Pulmonary artery endothelial cell (primary cell): ENCODE data around the gene ALLC. TPM values are rescaled to one million over a fixed set of nuclear protein-coding genes. Genes with fewer than 3 reads are reported as not detected.

Experiments
- DNase-seq: peaks from one replicate; pipeline ENCODE4 v3.0.0-alpha.2; 2011; ENCODE audit warnings: low read depth, low spot score
- total RNA-seq: library from RNA; depleted of rRNA; stranded (reverse); fragments of >200 nt; gene quantifications from 2 replicates; pipeline ENCODE4 v1.2.3, GENCODE V29; 2014

Gene ALLC
- total RNA-seq, 1 donor from 2014 or later = not detected

DNA sequence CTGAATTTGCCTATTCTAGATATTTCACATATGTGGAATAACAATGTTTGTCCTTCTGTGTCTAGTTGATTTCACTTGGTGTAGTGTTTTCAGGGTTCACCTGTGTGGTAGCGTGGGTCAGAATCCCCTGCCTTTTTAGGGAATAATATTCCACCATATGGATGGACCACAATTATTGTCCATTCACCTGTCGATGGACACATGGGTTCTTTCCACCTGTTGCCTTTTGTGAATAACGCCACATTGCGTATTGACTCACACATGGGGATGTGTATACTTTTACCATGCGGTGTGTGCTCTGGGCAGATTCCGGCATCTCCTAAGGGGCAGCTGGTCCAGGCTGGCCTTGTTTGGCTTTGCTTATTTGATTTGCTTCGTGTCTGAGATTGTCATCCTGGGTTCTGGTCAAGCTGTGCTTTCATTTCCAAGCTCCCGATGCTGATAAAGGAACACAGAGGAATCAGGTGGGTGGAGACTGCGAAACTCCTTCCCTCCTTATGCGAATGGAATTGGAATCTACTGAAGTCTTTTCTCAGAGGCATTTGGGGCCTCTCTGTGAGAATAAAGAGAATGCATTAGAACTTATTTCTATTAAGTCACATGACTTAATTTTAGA is 18.9 kb upstream of the ALLC start:
- DNase-seq = no peak

DNA sequence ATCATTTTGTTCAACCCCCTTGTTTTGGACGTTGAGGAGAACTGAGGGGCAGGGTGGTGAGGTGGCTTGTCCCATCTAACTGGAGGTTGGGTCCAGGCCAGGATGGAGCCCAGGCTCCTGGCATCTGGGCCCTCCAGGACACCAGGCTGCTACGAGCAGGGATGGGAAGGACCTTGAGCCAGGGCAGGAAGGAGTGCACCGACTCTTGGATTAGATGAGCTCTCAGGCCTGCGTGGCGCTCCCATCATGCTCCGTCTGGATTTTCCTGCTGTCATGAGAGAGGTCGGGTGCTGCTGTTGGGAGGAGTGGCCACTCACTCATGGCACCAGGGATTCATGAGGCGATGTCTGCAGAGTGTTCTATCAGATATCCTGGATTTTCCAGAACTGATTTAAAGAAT is 18.3 kb upstream of the ALLC start:
- DNase-seq = no peak

DNA sequence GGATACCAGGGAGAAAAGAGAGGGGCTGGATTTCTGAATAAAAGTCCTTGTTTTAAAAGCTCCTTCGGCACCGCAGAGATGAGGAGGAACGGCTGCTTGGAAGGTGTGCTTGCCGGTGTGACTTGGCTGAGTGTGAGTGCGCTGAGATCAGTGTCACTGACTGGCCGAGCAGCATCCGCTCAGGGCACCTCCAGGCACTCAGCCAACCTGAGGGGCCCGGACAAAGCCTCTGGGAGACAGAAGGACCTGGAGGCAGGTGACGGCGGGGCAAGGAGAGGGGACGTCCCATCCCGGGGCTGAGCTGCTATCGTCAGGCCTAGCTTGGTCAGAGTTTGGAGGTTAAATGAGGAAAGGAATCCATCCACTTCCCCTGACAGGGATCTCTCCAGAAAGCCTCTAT is 16.8 kb upstream of the ALLC start:
- no peak for DNase-seq

DNA sequence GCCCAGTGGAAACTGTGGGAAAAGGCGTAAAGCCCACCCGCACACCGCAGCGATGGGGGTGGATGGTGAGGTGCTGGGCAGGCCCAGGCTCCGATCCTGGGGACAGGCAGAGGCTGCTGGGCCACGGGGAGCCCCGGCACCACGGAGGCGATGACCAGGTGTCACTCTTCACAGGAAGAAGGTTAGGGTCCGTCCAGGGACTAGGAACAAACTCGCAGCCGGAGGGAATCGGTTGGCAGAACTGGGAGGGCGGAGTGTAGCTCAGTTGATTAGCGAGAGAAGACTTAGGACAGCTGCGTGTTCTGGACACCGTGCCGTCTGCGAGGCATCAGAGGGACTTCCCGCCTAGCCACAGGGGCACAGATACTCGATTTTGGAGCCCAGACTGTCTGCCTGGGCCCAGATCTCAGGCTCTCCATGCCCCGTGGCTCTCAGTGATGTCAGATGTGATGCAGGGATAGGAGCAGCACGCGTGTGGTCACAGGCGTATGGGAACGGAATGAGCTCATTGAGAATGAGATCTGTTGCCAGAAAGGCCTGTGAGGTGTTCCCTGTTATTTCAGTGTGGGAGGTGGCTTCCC is 16.1 kb upstream of the ALLC start:
- no peak for DNase-seq

DNA sequence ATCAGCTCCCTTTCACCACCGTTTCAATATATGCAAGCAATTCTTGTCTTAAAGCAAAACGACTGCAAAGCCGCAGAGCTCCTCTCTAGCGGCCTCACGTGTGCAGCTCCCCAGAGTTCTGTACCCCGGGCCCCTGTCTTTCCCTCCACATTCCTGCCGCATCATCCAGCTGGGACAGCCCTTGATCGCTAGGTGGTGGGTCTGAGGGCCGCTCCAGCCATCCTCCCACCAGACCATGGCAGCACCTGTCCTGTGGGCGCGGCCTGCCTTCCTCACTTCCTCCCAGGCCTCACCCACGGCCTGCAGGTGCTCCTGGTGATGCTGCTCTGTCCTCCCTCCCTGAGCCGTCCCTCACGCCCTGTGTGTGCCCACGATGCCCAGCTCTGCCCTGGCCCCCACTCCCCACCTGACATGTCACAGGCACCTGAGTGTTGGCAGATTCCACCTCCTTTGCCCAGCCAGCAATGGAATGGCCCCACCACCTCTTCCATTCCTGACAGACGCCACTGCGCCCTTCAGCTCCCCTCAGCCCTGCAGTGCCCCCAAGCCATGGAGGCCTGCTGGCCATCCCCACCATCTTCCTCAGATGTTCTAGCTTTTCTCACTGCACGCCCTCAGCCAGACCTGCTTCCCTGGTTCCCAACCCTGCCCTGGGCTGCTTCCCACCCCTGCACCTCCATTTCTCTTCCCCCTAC is 15.3 kb upstream of the ALLC start:
- no peak for DNase-seq

DNA sequence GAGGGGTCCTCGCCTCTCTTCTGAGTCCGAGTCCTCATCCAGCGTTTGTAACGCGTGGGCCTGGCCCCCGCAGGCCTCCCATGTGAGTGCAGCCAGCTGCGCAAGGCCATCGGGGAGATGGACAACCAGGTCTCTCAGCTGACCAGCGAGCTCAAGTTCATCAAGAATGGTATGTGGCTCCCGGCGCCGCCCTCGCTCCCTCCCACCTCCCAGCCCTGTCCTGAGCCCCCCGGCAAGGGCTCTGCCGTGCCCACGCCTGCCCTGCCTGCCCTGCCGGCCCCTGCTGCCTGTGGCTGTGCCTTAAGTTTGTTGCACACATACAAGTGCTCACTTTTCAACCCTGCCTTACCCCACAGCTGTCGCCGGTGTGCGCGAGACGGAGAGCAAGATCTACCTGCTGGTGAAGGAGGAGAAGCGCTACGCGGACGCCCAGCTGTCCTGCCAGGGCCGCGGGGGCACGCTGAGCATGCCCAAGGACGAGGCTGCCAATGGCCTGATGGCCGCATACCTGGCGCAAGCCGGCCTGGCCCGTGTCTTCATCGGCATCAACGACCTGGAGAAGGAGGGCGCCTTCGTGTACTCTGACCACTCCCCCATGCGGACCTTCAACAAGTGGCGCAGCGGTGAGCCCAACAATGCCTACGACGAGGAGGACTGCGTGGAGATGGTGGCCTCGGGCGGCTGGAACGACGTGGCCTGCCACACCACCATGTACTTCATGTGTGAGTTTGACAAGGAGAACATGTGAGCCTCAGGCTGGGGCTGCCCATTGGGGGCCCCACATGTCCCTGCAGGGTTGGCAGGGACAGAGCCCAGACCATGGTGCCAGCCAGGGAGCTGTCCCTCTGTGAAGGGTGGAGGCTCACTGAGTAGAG is 14.4 kb upstream of the ALLC start:
- no peak for DNase-seq

DNA sequence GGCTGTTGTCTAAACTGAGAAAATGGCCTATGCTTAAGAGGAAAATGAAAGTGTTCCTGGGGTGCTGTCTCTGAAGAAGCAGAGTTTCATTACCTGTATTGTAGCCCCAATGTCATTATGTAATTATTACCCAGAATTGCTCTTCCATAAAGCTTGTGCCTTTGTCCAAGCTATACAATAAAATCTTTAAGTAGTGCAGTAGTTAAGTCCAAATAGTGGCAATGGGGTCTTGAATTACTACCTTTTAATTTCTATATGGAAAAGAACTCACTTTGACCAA is 13.8 kb upstream of the ALLC start:
- no peak for DNase-seq

DNA sequence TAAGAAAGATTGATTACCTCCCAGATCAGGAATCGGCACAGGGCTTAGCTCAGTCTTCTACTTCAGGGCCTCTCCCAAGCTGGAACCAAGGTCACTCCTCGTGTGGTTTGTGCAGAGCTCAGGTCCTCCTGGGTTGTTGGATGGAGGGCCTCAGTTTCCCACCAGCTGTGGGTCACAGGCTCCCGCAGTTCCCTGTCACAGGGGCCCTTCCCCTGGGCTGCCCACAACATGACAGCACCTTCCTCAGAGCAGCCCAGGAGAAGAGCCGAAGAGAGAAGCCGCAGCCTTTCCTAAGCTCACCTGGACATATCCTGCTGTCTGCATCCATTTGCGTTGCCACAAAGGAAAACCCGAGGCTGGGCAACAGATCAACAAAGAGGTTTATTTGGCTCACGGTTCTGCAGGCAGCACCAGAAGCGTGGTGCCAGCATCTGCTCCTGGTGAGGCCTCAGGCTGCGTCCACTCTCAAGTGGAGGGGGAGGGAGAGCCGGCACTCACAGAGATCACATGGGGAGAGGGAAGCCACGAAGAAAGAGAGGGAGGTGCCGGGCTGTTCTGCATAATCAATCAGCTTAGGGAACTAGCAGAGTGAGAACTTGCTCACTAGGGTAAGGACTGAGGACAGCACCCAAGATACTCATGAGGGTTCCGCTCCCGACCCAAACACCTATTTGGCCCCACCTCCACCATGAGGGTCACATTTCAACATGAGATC is 13.0 kb upstream of the ALLC start:
- no peak for DNase-seq

DNA sequence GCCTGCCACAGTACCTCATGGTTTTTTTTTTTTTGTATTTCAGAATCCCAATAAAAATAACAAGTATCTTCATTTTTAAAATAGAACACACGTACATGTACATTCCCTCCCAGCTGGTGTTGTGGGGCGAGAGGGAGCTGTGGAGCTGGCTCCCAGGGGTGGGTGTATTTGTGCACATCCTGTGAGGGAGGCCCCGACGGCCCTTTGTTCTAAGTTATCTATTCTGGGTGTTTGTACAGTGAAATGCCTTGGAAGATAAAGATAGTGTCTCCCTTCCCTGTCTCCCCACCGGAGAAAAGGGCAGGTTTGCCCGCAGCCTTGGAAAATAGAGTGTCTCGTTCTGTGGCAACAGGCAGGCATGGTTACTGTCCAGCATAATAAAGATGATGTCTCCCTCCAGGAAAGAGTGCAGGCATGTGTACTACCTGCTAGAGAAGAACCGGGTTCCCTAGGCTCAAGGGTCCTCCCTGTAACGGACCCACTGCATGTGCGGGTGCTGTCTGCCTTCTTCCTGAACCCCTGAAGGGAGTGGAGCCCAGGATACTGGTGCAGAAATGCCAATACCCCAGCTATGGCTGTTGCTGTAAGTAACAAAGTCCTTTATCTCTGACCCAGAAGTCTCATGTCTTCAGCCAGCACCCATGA is 12.1 kb upstream of the ALLC start:
- DNase-seq = no peak

DNA sequence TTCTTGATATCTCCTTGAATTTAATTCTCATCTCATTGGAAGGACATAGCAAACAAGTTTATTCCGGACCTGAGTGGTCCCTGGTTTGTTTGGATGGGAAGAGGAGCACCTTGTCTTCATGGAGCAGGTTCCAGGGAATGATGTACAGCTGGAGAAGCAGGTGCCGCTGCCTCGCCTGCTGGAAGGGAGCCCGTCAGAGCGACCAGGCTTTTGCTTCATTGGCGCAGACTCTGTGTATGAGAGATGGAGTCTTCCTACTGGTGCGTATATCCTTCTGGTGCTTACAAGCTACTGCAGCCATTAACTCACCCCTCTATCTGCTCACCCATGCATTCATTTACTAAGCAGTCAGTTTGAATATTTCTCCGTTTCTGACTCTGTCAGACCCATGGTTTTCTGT is 11.6 kb upstream of the ALLC start:
- no peak for DNase-seq

DNA sequence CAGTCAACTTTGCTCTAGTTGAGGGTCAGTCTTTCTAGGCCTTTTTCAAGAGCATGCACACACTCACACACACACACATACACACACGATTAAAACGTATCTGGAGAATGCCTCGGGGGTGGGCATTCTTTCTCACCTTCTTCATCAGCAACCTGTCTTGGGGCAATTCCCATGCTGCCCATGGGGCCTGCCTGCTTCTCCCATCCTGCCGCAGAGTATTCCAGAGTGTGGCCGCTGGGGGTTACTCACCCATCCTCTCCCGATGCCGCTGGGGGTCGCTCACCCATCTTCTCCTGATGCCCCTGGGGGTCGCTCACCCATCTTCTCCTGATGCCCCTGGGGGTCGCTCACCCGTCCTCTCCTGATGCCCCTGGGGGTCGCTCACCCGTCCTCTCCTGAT is 10.8 kb upstream of the ALLC start:
- no peak for DNase-seq

DNA sequence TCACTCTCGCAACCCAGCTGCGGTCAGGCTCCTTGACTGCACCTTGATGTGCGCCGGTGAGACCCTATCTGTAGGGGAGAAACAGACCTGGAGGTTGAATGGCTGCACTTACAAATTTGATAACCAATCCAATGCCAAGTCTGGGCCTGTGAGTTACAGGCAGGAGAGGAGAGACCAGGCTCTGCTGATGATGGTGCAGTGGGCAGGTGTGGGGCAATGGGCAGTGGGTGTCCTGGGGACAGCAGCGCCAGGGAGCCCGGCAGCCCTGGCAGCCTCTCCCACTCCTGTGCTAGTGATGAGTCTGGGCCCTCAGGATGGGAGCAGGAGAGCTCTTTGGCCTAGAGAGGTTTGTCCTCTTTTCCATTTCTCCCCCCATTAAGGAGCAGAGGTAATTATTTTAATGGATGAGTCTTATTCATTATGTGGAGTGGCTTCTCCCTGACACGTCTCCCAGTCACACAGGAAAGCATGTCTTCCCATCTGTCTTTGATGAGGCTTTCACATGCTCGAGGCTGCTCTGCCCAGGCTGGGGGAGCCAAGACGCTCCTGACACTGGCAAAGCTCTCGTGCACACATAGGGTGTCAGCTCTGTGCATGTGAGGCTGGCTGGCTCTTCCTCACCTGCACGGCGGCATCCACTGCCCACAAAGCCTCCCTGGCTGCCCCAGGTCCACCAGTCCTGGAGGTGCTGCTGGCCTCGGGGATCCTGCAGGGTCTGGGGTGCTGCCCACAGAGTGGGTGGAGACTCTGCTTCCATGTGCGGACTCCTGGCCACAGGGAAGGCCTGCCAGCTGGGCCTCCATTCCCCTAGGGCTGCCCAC is 10.0 kb upstream of the ALLC start:
- no peak for DNase-seq

DNA sequence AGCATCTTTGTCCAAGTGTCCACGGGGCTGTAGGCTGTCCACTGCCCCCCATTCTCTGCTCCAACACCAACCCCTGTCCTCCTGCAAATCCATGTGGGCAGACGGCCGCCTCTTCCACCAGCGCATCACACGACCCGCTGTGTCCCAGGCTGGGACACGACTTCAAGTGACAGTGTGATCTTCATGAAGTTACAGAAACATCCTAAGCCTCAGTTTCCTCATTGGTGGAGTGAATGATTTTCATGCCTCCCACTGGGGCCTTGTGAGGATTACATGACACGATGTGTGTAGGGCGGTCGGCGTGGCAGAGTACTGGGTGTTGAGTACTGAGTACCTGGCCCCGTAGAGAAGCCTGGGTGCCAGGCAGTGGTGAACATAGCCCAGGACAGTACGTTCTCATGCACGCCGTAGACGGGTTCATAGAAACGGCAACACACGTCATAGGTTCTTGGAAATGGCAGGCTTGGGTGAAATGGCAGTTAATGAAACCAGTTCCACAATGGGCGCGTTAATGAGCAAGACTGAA is 9.3 kb upstream of the ALLC start:
- DNase-seq = no peak

DNA sequence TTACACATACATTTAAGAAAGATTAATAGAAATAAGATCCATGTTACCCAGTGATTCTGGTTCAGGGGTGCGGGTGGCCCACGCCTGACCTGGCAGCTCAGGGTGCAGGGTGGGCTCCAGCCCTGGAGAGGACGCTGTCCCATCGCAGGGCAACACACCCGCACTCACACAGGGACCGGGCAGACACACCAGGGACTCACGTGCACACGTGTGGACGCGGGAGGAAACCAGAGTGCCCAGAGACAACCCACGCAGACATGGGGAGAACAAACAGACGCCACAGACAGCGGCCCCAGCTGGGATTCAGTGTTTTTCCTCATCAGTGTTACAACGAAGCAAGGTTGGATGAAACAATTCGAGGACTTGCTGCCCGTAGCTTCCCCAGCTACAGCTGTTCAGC is 8.4 kb upstream of the ALLC start:
- no peak for DNase-seq

DNA sequence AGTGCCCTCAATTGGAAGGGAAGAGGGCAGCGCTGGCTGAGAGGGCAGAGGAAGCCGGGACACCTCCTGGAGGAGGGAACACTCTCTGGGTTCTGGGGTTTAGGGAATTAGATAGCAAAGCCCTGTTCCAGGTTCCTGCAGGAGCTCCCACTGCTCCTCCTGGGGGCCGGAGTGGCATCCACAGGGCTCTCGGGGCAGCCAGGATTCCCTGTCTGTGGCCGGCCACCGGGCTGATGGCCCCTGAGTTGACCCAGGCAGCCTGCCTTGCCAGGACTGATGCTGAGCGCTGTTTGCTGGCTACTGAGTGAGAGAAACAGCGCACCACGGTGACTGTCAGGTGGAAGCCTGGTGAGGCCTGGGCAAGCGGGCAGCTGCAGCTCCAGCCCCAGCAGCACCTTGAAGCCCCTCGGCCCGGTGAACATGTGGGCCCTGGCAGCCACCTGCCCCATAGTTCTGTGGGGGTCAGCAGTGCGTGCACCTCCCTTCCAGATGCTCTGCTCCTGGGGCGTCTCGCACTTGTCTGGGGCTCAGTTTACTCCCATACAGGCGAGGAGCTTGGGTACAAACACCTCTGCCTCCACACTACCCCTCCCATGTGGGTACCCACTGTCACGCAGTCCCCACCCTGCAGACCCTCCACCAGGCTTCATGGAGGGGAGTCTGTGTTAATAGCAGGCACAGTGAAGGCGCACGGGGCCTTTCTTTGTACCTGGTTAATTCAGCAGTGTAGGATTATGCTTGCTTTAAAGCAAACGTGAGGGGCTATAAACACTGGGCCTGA is 7.7 kb upstream of the ALLC start:
- DNase-seq = no peak

DNA sequence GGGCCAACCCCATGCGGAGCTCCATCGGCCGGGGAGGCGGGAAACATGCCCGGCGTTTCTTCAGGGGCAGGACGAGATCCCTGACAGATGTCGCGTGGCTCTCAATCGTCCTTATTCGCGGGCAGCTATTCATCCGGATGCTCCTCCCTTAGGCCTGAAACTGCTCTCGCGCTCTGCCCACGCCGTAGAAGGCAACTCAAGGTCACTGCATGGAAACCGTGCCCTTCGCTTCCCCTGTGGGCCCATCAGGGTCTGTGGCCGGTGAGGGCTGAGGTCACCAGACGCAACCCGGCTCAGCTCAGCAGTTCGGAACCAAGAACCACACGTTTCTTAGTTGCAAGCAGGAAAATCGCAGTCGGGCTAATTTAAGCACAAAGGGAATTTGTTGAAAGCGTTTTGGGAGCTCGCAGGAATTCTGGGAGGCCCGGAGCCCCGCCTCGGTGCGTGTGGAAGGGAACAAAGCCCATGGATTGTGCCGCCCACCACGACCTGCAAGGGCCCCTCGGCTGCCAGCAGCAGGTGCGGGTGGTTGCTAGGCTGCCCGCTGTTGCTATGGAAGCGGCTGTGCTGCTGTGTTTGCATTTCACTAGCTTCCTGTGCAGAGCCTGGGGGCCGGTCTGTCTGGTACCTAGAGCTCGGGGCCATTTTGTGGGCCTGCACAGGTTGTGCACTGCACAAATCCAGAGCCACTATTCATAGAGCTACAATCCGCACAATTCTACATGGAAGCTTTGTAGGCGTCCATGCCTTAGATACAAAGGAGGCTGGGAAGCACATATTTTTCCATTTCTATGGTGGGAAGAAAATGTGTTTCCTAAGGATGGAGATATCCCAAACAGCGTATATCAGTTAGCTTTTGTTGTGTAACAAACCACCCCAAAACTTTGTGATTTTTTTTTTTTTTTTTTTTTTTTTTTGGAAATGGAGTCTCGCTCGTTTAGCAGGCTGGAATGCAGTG is 6.0 kb upstream of the ALLC start:
- no peak for DNase-seq

DNA sequence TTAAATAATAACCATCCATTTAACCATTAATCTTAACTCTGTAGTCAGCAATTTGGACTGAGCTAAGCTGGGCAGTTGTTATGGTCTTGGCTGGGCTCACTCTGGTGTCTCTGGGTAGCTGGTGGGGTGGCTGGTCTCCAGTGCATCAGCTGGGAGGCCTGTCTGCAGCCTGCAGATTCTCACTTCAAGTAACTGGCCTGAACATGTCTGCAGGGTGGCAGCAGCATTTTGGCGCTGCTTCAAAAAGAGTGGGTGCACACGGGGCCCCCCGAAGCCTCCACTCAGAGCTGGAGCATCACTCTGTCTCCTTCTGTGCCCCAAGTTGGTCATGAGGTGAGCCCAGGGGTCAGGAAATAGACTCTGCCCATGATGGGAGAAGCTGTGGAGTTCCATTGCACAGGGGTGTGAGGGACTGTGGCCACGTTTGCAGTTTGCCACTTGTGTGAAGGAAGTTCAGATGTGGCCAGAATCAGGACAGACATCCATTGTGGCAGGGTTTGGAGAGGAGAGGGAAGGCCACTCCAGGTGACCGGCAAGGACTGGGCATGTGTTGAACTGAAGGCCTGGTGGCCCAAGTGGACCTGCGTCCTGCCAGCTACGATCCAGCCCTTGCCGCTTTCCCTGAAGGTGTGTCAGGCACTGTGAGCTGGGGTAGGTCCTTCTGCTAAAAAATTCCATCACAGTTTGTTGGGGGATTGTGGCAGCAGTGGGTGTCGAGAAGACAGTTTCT is 4.9 kb upstream of the ALLC start:
- no peak for DNase-seq

DNA sequence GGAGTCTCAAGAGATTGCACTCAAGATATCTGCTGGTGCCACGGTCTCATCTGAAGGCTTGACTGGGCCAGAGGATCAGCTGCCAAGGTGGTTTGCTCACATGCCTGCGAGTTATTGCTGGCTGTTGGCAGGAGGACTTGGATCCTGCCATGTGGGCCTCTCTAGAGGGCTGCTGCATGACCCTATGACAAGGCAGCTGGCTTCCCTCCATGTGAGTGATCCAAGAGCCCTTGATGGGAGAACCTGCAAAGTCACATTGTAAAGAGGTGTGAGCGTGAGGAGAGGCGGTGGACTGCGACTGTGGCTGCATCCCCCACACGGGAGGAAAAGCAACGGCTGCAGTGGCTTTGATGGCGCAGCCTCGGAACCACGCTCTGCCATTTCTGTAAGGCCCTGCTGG is 4.0 kb upstream of the ALLC start:
- DNase-seq = no peak
